HG02571 (cell line): ENCODE measurements around the gene SH2D4B.

ENCODE experiments used
- ATAC-seq: cut with Tn5 transposase; IDR thresholded peaks from one replicate; pipeline ENCODE4 v1.9.1; 2021; ENCODE audit warnings: mild to moderate bottlenecking, moderate library complexity; ENCODE audit not compliant: unreplicated experiment

The SH2D4B gene

GRCh38 chr10:80674809-80675208 lies 137.1 kb downstream of the SH2D4B start:
- ATAC-seq, result no peak

- no peak for ATAC-seq
Measured at GRCh38 chr10:80681142-80681541, 143.4 kb downstream of the SH2D4B start.

DNA sequence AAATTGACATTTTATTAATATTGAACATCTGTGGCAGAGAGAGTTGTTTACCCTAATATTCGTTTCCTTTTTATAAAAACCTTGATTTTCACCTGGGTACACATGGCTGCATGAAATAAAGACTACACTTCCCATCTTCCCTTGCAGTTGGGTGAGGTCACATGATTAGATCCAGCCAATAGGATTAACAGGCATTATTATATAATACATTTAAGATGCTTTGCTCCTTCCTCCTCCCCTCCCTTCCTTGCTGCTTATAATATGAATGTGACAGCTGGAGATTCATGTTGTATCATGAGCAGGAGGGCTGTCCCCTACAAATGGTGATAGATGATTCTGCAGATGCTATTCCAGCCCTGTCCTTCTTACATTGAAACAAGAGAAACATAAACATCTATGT lies 146.6 kb downstream of the SH2D4B start:
- ATAC-seq, result no peak

GRCh38 chr10:80685355-80685754 lies 147.7 kb downstream of the SH2D4B start:
- ATAC-seq, result no peak

DNA sequence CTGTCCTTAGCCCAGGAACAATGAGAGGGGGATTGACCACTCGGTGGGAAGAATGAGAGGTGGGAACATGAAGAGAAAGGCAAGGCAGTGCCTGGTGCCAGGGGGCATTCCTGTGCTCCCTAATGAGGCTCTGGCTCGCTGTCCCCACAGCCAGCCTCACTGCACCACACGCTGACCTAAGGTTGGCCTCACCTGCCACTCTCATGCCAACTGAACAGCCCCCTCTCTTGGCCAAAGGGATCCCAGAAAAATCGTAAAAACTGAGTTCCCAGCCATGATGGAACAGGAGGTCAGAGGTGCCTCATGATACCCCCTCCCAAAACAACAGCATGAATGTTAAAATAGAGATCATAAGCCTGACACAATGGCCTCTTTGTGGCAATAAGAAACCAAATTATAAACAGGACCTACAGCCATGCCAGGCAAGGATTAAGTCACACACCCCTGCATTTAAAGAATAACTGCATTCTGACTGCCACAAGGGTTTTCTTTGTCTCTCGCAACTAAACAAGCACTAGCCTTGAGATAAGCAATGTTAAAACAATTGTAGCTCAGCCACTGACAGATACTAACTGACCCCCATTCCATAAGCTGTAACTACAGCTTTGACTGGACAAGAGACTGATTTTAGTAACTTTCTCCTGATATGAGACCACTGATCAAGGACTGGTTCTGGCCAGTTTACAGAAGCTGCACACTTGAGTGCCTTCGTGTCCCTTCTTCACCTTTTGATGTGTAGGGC lies 149.2 kb downstream of the SH2D4B start:
- no peak for ATAC-seq

DNA sequence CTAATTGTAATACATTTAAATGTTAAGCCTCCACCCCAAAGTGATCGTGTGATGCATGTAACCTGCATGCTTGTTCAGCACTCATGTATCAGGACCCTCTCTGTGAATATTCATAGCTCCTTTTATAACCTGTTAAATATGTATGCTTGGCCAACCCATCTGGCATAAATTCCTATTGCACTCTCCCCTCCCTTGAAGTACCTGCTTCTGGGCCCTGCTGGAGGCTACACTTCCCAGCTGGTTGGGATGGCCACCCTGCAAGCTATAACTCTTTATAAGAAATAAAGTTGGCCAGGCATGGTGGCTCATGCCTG lies 149.7 kb downstream of the SH2D4B start:
- no peak for ATAC-seq

- ATAC-seq, result no peak
Measured at GRCh38 chr10:80690434-80690833, 152.7 kb downstream of the SH2D4B start.

GRCh38 chr10:80691441-80691840 lies 153.7 kb downstream of the SH2D4B start:
- no peak for ATAC-seq

DNA sequence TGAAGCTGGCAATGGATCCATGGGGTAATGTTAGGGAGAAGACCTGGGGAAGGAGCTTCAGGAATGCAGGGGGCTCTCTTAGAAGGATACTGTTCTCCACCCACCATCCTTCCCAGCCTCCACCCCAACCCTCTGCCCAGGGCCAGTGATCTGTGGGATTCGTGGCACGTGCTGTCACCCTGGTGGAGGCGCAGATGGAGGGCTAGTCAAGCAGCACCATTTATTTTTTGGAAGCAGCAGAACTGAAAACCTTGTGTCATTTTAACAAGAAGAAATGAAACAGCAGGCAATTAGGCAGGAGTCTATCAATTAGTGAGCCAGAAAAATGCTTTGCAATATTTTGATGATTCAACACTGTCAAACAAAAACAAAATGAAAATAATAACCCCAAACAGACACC lies 155.9 kb downstream of the SH2D4B start:
- no peak for ATAC-seq

- no peak for ATAC-seq
Measured at GRCh38 chr10:80694930-80695329, 157.2 kb downstream of the SH2D4B start.
